HG03066 (cell line): ENCODE data around the gene GPATCH4.

Experiments
- ATAC-seq: cut with Tn5 transposase; IDR thresholded peaks from one replicate; pipeline ENCODE4 v1.9.1; 2021; ENCODE audit warnings: low read depth; ENCODE audit not compliant: unreplicated experiment

GPATCH4 gene

DNA sequence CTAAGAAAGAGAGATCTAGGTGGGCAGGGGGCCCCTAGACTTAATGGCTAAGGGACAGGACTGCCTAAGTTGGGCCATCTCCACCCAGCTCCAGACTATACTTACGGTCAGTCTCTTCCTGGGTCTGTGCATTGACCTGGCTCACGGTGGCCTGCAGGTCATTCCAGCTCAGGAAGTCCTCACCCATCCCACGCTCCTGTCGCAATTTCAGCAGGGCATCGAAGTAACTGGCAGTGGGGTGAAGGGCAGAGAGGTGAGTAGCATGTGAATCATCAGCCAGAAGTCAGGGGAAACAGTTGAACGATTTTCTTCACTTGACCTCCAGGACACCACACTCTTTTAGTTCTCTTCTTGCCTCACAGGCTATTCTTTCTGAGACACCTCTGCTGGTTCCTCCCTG lies 49.4 kb downstream of the GPATCH4 start:
- no peak for ATAC-seq

DNA sequence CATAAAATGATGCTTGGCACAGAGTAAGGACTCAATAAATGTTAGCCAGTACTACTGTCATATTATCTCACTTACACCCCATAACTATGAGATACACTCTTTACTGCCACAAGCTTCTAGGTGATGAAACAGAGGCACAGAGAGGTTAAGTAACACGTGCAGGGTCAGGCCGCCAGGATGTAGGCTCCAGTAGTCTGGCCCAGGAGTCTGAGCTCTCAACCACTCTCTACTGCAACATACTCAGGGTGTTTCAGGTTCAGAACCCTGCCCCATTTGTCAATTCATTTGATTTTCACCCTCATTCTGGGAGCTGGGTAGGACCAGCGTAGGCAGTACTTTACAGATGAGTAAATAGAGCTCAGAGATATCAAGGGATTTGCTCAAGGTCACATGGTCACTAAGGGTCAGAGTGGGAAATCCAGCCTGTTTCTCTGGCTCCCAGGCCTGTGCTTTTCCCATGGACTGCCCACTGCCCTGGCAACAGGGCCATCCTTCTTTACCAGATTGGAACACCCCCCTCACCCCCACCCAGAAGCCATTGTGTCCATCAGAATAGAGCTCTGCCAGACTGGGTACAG lies 50.1 kb downstream of the GPATCH4 start:
- ATAC-seq: no peak

DNA sequence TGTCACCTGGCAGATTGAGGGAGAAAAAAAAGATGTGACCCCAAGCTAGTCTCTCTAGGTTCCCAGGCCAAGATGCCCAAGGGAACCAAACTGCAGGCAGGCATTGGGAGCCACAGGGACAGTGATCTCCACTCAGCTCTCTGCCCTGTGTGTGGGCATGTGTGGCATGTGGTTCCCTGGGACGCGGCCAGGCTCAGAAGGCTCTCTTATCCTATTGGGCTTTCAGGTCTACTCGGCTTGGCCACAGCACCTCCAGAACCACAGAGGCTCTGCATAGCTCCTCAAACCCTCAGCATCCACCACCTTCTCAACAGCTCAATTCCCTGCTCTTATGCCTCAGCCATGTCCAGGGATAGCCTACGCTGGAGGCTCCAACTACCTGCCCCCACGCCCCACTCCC lies 50.9 kb downstream of the GPATCH4 start:
- no peak for ATAC-seq

DNA sequence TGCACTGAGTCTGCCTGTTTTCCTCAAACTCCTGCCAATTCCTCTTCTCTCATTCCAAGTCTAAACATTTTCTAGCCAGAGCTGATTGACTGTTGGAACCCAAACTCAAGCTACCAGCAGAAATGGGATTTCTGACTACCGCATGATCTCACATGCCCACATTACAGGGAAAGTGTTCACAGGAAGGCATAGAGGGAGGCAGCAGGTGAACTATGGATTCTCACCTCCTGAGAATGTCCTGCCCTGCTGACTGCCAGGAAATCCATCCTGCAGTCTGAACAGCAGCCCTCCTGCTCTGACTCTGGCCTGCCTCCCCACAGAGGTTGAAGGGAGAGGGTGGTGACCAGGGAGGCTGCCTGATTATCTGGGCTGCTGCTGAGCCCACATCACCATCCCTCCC lies 51.4 kb downstream of the GPATCH4 start:
- ATAC-seq: no peak

DNA sequence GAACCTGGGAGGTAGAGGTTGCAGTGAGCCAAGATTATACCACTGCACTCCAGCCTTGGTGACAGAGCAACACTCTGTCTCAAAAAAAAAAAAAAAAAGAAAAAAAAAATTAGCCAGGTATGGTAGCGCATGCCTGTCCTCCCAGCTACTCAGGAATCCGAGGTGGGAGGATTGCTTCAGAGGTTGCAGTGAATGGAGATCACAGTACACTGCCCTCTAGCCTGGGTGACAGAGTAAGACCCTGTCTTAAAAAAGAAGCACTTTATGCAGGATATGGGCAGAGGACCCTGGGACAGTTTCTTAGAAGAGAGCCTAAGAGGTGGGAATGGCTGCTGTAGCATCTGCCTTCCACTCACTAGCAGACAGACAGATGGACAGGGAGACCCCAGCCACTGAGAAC lies 51.9 kb downstream of the GPATCH4 start:
- ATAC-seq: no peak

DNA sequence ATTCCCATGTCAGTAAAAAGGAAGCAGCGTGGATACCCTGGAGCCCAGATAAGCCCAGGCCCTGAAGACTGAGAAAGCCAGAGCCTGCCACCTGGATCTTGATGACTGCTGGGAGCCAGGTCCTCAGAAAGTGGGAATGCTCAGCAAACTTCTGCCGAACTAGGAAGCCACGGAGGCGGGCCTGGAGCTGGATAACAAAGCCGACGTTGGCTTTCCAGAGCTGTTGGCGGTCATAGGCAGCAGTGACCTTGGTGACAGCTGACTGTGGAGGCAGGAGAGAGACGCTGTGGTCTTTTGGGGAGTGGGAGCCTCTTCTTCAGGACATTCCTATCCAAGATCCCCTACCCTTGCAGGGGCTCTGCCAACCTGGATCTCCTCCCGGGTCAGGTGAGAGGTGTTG lies 53.3 kb downstream of the GPATCH4 start:
- ATAC-seq: no peak

DNA sequence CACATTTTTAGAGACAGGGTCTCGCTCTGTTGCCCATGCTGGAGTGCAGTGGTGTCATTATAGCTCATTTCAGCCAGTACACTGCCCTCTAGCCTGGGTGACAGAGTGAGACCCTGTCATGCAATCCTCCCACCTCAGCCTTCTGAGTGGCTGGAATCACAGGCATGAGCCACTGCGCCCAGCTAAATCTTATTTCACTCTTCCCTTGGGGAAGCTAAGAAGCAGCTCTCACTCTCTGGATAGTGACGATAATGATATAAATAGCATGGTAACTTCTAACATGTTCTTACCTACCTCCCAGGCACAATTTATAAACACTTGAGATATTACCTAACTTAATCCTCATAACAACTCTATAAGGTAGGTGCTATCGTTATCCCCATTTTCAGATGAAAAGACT lies 53.8 kb downstream of the GPATCH4 start:
- no peak for ATAC-seq

DNA sequence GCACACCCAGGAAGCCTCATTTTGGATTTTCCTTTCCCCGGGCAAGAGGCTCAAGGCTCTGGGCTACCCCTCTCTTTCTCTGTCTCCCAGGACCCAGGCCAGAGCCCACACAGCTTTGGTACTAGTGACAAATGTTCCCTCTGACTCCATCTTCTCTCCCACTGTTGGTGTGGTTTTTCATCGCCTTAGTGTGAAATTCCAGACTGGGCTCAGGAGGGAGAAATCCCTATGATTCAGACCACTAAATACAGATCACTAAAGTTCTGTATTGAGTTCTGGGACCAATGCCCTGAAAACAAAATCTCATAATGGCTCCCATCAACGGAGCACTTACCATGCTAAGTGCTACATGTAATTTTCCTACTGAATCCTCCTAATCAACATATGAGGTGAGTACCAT lies 55.0 kb downstream of the GPATCH4 start:
- no peak for ATAC-seq

DNA sequence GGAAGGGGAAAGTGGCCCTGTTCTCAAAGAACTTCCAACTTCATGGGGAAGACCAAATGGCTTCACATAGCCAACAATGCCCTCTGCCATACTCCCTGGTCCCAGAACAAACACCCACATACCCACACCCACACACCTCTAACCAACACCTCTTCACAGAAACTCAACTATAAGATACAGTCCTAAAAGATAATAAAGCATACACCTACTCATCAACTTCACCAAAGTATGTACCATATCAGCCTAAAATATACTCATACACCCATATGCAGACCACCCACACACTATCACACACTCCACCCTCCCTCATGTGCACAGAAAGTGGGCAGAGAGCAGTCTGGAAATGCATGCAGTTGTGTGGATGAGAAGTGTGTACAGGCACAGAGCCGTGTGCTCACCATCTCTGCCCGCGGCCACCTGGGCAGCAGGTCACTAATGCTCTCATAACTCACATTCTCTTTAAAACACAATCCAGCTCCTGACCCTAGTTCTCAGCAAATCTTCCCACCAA lies 56.6 kb downstream of the GPATCH4 start:
- ATAC-seq: no peak
